Gastroesophageal sphincter (tissue), 4 donors: Measurements from ENCODE around the gene NEU3. TPM values are rescaled to one million over a fixed set of nuclear protein-coding genes. Genes with fewer than 3 reads are reported as not detected.

ENCODE experiments used
- ATAC-seq: fragments of 150-250 bp; one replicate; pipeline ENCODE4 v1.9.1; 2016; ENCODE audit warnings: mild to moderate bottlenecking, moderate library complexity
- H3K27ac ChIP-seq, 4 donors: fragments of 200-600 bp; sonication (generic) in 3 of 4; 1 replicate in 3 of 4; 2 replicates in 1 of 4; pipeline ENCODE4 v1.5.1; 2016 to 2019
- H3K27me3 ChIP-seq: fragments of 200-600 bp; sonication (generic); one replicate; pipeline ENCODE4 v1.5.1; 2019
- H3K36me3 ChIP-seq, 2 donors: fragments of 200-600 bp; sonication (generic); one replicate each; pipeline ENCODE4 v1.5.1; 2019; ENCODE audit warnings: control low read depth in 1 of 2
- H3K4me1 ChIP-seq, 3 donors: fragments of 200-600 bp; sonication (generic); 1 replicate in 2 of 3; 2 replicates in 1 of 3; pipeline ENCODE4 v1.5.1; 2016 to 2019; ENCODE audit warnings: control low read depth in 2 of 3
- H3K4me3 ChIP-seq, 2 donors: fragments of 200-600 bp; sonication (generic); one replicate each; pipeline ENCODE4 v1.5.1; 2019; ENCODE audit warnings: mild to moderate bottlenecking in 1 of 2, moderate library complexity in 1 of 2
- H3K9me3 ChIP-seq, 3 donors: fragments of 200-600 bp; sonication (generic); one replicate each; pipeline ENCODE4 v1.5.1; 2017 to 2019; ENCODE audit warnings: control low read depth in 2 of 3
- EP300 ChIP-seq: sonication (generic); formaldehyde crosslinking; IDR thresholded peaks from one replicate; pipeline ENCODE4 v1.6.1; 2017; ENCODE audit warnings: antibody characterized with exemption, mild to moderate bottlenecking
- POLR2A ChIP-seq, 2 donors: fragments of 450-650 bp; IDR thresholded peaks; one replicate each; pipeline ENCODE4 v1.6.1; 2017; ENCODE audit warnings: antibody characterized with exemption in 2 of 2, mild to moderate bottlenecking in 2 of 2, moderate library complexity in 1 of 2
- POLR2AphosphoS5 ChIP-seq: sonication (generic); formaldehyde crosslinking; IDR thresholded peaks from one replicate; pipeline ENCODE4 v1.6.1; 2017; ENCODE audit warnings: antibody characterized with exemption
- WGBS, 2 donors: methylation state at CpG; one replicate each; pipeline ENCODE4 v1.1.5; 2018; ENCODE audit warnings: low coverage in 1 of 2; 5-methylcytosine and 5-hydroxymethylcytosine counted together
- total RNA-seq, 4 donors: library from RNA; depleted of rRNA; stranded (reverse); fragments of >200 nt; gene quantifications; one replicate each; pipeline ENCODE4 v1.1.0, GENCODE V29; 2016
- TF ChIP-seq, protein P1 (sequence below), 4 experiments: fragments of 200-600 bp in 2 of 4; fragments of 450-650 bp in 2 of 4; sonication (generic) in 1 of 4; IDR thresholded peaks; one replicate each; pipeline ENCODE4 v1.5.1; 2017 to 2019; ENCODE audit warnings: antibody characterized with exemption in 4 of 4, mild to moderate bottlenecking in 2 of 4, moderate library complexity in 2 of 4

The NEU3 gene
- total RNA-seq, 4 donors from 2014 or later, result 4.1 to 7.5 (median 6.0) TPM

GRCh38 chr11:74948898-74949752, 39.6 kb upstream of the NEU3 start, which contains the start of the genes SPCS2 and XRRA1:
TSS of gene SPCS2 (plus strand) at chr11:74949266. CDS start at chr11:74949286, 20 bp downstream.
TSS of gene XRRA1 (minus strand) at chr11:74949091. CDS start at chr11:74940878, 8,213 bp downstream.
- Histone ChIP-seq H3K9me3 (no peaks in the 10 kb centered on the region), H3K4me3 (peak within 1 kb of the TSS; percentile 82 to 92), H3K27me3 (no peaks in the 10 kb centered on the region), H3K4me1 (peaks cover 2 to 52% (median 20%) of the 10 kb centered on the region in 3 donors), H3K36me3 (peaks cover 0 to 12% of the 10 kb centered on the region in 2 donors), H3K27ac (peak within 1 kb of the TSS; percentile 45 to 86 (median 84))
- ATAC-seq, result peak; percentile 99
- 0% methylated on average over 12 to 14 of the region's 67 CpGs for WGBS, 2 donors
- TF ChIP-seq POLR2AphosphoS5 (peak; percentile 92), EP300 (no peak), POLR2A (IDR thresholded peaks at IDR 0.05) (peak; percentile 60 to 64)
- TF ChIP-seq, protein P1, sequence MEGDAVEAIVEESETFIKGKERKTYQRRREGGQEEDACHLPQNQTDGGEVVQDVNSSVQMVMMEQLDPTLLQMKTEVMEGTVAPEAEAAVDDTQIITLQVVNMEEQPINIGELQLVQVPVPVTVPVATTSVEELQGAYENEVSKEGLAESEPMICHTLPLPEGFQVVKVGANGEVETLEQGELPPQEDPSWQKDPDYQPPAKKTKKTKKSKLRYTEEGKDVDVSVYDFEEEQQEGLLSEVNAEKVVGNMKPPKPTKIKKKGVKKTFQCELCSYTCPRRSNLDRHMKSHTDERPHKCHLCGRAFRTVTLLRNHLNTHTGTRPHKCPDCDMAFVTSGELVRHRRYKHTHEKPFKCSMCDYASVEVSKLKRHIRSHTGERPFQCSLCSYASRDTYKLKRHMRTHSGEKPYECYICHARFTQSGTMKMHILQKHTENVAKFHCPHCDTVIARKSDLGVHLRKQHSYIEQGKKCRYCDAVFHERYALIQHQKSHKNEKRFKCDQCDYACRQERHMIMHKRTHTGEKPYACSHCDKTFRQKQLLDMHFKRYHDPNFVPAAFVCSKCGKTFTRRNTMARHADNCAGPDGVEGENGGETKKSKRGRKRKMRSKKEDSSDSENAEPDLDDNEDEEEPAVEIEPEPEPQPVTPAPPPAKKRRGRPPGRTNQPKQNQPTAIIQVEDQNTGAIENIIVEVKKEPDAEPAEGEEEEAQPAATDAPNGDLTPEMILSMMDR (IDR thresholded peaks at IDR 0.05), result peak in 1 of 4 experiments; percentile 8

DNA sequence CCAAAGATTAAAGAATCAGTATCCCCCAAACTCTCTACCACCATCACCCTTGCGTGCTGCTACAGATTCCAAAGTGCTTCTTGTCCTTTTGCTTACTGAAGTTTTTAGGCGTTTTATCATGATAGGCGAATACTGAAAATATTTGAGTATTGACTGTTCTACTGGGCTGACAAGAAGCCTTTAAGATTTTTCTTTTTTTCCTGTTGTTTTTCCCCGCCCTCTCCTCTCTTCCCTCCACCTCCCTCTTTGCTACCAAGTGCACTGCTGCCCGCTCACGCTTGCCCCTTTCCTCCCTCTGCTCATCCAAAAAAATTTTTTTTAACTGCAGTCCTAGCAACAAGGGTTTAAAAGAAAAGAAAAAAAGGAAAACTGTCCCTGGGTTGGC, 39.0 kb upstream of the NEU3 start:
- peak overlapping the region in 3 of 4 donors; percentile 84 to 86 (median 85) for H3K27ac ChIP-seq
- no peaks in the 10 kb centered on the region for H3K9me3 ChIP-seq
- H3K4me1 ChIP-seq, result peaks cover 2 to 57% (median 20%) of the 10 kb centered on the region in 3 donors
- peaks cover 0 to 6% of the 10 kb centered on the region in 2 donors for H3K36me3 ChIP-seq
- TF ChIP-seq POLR2AphosphoS5, result no peak
- no peak for TF ChIP-seq POLR2A (IDR thresholded peaks at IDR 0.05)
- no peak for TF ChIP-seq EP300
- TF ChIP-seq, protein P1 (IDR thresholded peaks at IDR 0.05), result no peak
- H3K4me3 ChIP-seq, result peak overlapping the region; percentile 82 to 92
- H3K27me3 ChIP-seq, result no peaks in the 10 kb centered on the region
- 1 to 2% methylated on average over 5 to 6 of the region's 6 CpGs for WGBS, 2 donors
- no peak for ATAC-seq

GRCh38 chr11:74950374-74950969, 38.3 kb upstream of the NEU3 start:
- TF ChIP-seq EP300 (no peak), POLR2A (IDR thresholded peaks at IDR 0.05) (no peak), POLR2AphosphoS5 (no peak)
- TF ChIP-seq, protein P1 (IDR thresholded peaks at IDR 0.05), result no peak
- Histone ChIP-seq H3K27me3 (no peaks in the 10 kb centered on the region), H3K4me1 (peaks cover 2 to 57% (median 20%) of the 10 kb centered on the region in 3 donors), H3K36me3 (peaks cover 0 to 3% of the 10 kb centered on the region in 2 donors), H3K27ac (peak overlapping the region in 1 of 4 donors; percentile 85), H3K9me3 (no peaks in the 10 kb centered on the region), H3K4me3 (peak overlapping the region; percentile 82 to 92)
- ATAC-seq, result no peak
- WGBS, 2 donors, result 76 to 80% methylated on average over 2 of the region's 2 CpGs

DNA sequence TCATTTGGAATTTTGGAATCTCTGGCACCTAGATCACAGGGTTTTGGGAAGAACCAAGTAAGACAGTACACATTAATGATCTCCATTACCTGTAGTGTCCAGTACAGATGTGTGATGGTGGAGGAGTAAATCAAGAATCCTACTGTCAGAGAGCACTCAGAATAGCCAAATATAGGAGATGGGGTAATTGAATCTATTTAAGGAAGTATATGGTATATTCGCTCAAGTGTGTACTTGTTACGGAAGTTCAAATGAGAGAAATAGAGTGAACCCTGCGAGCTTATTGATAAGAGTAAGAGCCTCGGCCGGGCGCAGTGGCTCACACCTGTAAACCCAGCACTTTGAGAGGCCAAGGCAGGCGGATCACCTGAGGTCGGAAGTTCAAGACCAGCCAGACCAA, 37.5 kb upstream of the NEU3 start:
- Histone ChIP-seq H3K9me3 (no peaks in the 10 kb centered on the region), H3K4me3 (no peak overlapping the region), H3K4me1 (peaks cover 2 to 61% (median 20%) of the 10 kb centered on the region in 3 donors), H3K27me3 (no peaks in the 10 kb centered on the region), H3K36me3 (peaks cover 0 to 3% of the 10 kb centered on the region in 2 donors), H3K27ac (no peak overlapping the region)
- no peak for ATAC-seq
- TF ChIP-seq EP300 (no peak), POLR2AphosphoS5 (no peak), POLR2A (IDR thresholded peaks at IDR 0.05) (no peak)
- TF ChIP-seq, protein P1 (IDR thresholded peaks at IDR 0.05), result no peak
- 87 to 92% methylated on average over 6 to 8 of the region's 8 CpGs for WGBS, 2 donors
